Lung (tissue), 12 donors: Measurements from ENCODE around the gene CST7. TPM values are rescaled to one million over a fixed set of nuclear protein-coding genes. Genes with fewer than 3 reads are reported as not detected.
A peak's percentile ranks its signal among the peaks of the same experiment; 100 is the strongest.

ENCODE experiments used
- ATAC-seq: fragments of 200-7000 bp; cut with Tn5 transposase; one replicate; pipeline ENCODE4 v1.9.1; 2020; ENCODE audit warnings: moderate number of reproducible peaks; ENCODE audit not compliant: insufficient read depth, low FRiP score
- DNase-seq, 3 donors: peaks; one replicate each; pipeline ENCODE4 v3.0.0-alpha.2; 2013 to 2017
- H3K27ac ChIP-seq, 2 donors: one replicate each; pipeline ENCODE4 v1.5.1; 2013; ENCODE audit warnings: mild to moderate bottlenecking in 2 of 2, moderate library complexity in 2 of 2, control low read depth in 1 of 2, inconsistent platforms in 1 of 2, low read depth in 1 of 2, low read length in 1 of 2
- H3K27me3 ChIP-seq, 3 donors: one replicate each; pipeline ENCODE4 v1.5.1; 2013; ENCODE audit warnings: low read length in 2 of 3; ENCODE audit not compliant: control insufficient read depth in 3 of 3, insufficient read depth in 3 of 3
- H3K36me3 ChIP-seq, 4 donors: one replicate each; pipeline ENCODE4 v1.5.1; 2013; ENCODE audit warnings: low read length in 4 of 4, mild to moderate bottlenecking in 1 of 4, moderate library complexity in 1 of 4; ENCODE audit not compliant: control insufficient read depth in 4 of 4, insufficient read depth in 4 of 4
- H3K4me1 ChIP-seq, 5 donors: one replicate each; pipeline ENCODE4 v1.5.1; 2013; ENCODE audit warnings: low read length in 5 of 5, mild to moderate bottlenecking in 2 of 5, moderate library complexity in 1 of 5; ENCODE audit not compliant: control insufficient read depth in 5 of 5, insufficient read depth in 5 of 5
- H3K4me3 ChIP-seq: one replicate; pipeline ENCODE4 v1.5.1; 2013; ENCODE audit warnings: mild to moderate bottlenecking, control low read depth, moderate library complexity
- H3K9ac ChIP-seq, 2 donors: one replicate each; pipeline ENCODE4 v1.5.1; 2013; ENCODE audit warnings: low read length in 2 of 2, control low read depth in 1 of 2; ENCODE audit not compliant: insufficient read depth in 1 of 2
- H3K9me3 ChIP-seq, 4 donors: one replicate each; pipeline ENCODE4 v1.5.1; 2013; ENCODE audit warnings: low read length in 3 of 4, mild to moderate bottlenecking in 1 of 4, moderate library complexity in 1 of 4; ENCODE audit not compliant: control insufficient read depth in 4 of 4, insufficient read depth in 3 of 4
- CTCF ChIP-seq: IDR thresholded peaks from 2 replicates; pipeline ENCODE4 v1.5.1; 2012; ENCODE audit warnings: mild to moderate bottlenecking; ENCODE audit errors: control extremely low read depth, extremely low read depth
- WGBS, 2 donors: extraction: QIAGEN DNeasy Blood & Tissue Kit; methylation state at CpG; one replicate each; pipeline ENCODE4 v1.1.7; 2013; 5-methylcytosine and 5-hydroxymethylcytosine counted together
- polyA plus RNA-seq, 2 donors: library from polyadenylated mRNA; stranded (reverse); fragments of 200-250 nt; gene quantifications; one replicate each; pipeline ENCODE4 v1.2.1, GENCODE V29; 2013
- total RNA-seq, 2 donors: library from RNA; depleted of rRNA in 1 of 2; stranded (reverse); fragments of >200 nt in 1 of 2; gene quantifications; one replicate each; pipeline ENCODE4 v1.2.1, GENCODE V29; 2014 to 2021
- donor health status: control.
- donor health status: control.
- donor health status: Bipolar disorder and iron deficiency.
- donor health status: healthy.
- donor health status: DM: yes; HTN: yes; CAD: no.

The CST7 gene
- total and polyA plus RNA-seq, 4 donors = 4.7 to 119 (median 8.4) TPM

GRCh38 chr20:24989162-24989561 is 40.1 kb downstream of the CST7 start:
- no peak for DNase-seq
- ATAC-seq = no peak
- 32 to 74% methylated on average over 3 of the region's 3 CpGs for WGBS, 2 donors
- Histone ChIP-seq H3K4me3 (no peak overlapping the region), H3K36me3 (peaks cover 0 to 2% (median 0%) of the 10 kb centered on the region in 4 donors), H3K9ac (no peak overlapping the region), H3K4me1 (peaks cover 4 to 15% (median 4%) of the 10 kb centered on the region in 5 donors), H3K9me3 (no peaks in the 10 kb centered on the region), H3K27ac (no peak overlapping the region), H3K27me3 (no peaks in the 10 kb centered on the region)
- no peak for TF ChIP-seq CTCF

GRCh38 chr20:24990810-24991252 is 41.8 kb downstream of the CST7 start:
- DNase-seq (no peak), ATAC-seq (no peak)
- Histone ChIP-seq H3K4me1 (peaks cover 0 to 20% (median 9%) of the 10 kb centered on the region in 5 donors), H3K27me3 (no peaks in the 10 kb centered on the region), H3K4me3 (no peak overlapping the region), H3K9ac (no peak overlapping the region), H3K9me3 (no peaks in the 10 kb centered on the region), H3K36me3 (peaks cover 0 to 2% (median 0%) of the 10 kb centered on the region in 4 donors), H3K27ac (no peak overlapping the region)
- no peak for TF ChIP-seq CTCF
- WGBS, 2 donors = 82 to 91% methylated on average over 2 of the region's 2 CpGs

DNA sequence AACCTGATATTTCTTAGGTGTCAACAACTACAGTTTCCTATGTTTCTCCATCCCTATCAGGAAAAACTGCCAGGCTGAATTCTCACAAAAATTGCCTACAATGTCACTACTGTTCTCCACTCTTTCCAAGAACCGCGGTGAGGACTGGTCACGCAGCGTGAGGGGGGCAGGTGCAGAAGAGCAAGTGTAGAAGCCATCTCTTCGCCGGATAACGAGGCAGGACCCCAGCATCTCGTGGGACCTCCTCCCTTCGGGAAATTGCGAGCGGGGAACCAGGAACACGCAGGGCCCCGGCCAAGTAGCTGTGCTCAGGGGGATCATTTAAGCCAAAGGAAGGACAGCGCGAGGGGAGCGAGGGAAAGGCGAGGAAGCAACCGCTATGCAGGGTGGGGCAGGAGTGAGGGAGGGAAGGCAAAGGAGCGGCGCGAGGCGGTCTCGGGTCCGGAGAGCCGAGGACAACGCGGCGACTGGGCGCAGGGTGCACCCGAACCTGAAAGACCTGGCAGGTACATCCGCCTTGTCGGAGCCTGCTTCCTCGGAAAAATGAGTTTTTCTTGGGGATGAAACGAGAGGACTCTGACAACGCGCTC is 42.9 kb downstream of the CST7 start:
- Histone ChIP-seq H3K9me3 (no peaks in the 10 kb centered on the region), H3K9ac (peak overlapping the region; percentile 73), H3K4me3 (peak overlapping the region; percentile 74), H3K27ac (peak overlapping the region; percentile 78 to 98), H3K36me3 (peaks cover 0 to 2% (median 0%) of the 10 kb centered on the region in 4 donors), H3K27me3 (no peaks in the 10 kb centered on the region), H3K4me1 (peaks cover 0 to 20% (median 6%) of the 10 kb centered on the region in 5 donors)
- WGBS, 2 donors = 0 to 1% methylated on average over 36 of the region's 36 CpGs
- TF ChIP-seq CTCF = no peak
- peak in 1 of 3 donors; percentile 19 for DNase-seq
- ATAC-seq = peak; percentile 5
